NCI-H1105 treated with DMSO at 0.1 percent for 48 hours (cell line): ENCODE results near the gene MAP4K3.
"Not testable (repeated sequence)": the region's sequence is repeated elsewhere in the genome, so short reads cannot be mapped to it uniquely, and the experiment has no call there.

Experiments used
- DNase-seq: peaks from one replicate; lab custom pipeline; 2025; lab: John Stamatoyannopoulos, UW

MAP4K3 gene

DNA sequence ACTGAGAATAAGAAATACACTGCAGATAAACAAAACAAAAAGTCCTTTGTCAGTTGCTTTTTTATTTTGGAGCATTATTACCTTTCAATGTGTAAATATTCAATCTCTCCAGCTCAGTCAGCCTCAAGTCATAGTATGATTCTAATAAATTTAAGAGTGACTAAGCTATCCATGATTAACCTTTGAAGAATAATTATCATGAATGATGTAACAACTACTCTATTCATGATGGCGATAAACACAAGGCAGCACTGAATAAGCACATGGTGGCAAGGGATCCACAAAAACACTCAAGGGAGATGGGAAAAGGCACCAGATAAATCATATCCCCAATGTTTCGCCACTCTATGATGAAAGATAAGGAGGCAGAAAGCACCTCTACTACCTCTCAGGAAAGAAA lies 67.0 kb downstream of the MAP4K3 start:
- no peak for DNase-seq

- no peak for DNase-seq
Observed at GRCh38 chr2:39368846-39369245, 68.2 kb downstream of the MAP4K3 start.

- DNase-seq: no peak
Observed at GRCh38 chr2:39368376-39368775, 68.7 kb downstream of the MAP4K3 start.

GRCh38 chr2:39362595-39362994 lies 74.5 kb downstream of the MAP4K3 start:
- no peak for DNase-seq

DNA sequence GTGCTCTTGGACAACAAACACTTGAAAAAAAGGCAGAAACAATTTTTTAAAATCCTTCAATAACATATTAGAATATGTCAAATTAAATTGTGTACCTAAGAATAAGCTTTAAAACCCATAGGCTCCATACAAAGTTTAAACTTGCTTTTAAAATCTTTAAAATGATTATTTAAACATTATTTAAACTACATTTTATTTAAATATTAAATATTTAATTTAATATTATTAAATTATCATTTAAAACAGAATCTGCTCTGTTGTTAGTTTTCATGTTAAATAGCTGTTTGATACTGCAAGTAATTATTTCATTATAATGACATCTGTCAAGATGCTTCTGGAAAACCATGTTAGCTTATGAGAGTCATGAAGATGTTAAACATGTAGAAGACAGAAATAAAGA lies 75.6 kb downstream of the MAP4K3 start:
- DNase-seq: no peak

- not testable (repeated sequence) for DNase-seq
Observed at GRCh38 chr2:39360342-39360741, 76.7 kb downstream of the MAP4K3 start.

- no peak for DNase-seq
Observed at GRCh38 chr2:39359453-39360038, 77.5 kb downstream of the MAP4K3 start.

DNA sequence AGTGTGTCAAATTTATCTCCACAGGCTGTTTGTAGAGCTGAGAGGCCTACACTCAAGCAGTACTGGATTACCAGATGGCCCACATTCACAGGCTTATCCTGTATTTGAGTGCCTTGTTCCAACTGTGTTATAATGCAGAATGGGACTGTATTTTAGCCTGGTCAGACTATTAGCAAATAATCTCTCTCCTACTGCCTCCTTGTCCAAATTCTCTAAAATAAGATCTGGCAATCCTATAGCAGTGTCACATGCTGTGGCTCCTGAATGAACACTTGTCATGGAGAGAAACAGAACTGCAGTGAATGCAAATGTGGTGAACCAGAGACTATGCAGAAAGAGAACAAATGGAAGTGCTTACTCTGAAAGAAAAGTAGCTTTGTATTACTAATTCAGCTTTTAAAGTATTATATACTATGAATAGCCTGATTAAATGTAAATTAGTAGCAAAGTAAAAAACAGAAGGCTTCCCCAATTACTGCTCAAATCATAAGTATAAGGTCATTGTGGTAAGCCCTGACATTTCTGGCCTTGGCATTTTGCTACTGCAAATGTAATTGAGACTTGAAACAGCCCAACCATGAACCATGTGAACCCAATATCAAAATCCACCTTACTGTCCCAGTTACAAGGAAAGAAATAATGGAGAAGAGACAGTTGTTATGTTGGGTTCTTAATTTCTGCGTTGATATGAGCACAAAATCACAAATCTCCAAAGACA lies 80.0 kb downstream of the MAP4K3 start:
- no peak for DNase-seq

- no peak for DNase-seq
Observed at GRCh38 chr2:39350658-39351057, 86.4 kb downstream of the MAP4K3 start.

DNA sequence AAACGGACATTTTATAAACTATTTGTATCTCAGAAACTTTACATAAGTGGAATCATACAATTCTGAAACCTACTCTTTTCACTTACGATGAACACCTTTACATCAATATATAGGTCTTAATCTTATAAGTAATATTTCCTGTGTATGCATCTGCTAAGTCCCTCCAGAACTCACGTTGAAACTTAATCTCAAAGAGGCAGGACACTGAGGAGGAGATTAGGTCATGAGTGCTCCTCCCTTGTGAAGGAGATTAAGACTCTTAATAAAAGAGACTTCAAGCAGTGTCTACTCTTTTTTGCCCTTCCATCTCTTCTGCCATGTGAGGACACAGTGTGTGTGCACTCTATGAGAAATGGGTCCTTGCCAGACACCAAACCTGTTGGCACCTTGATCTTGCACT lies 98.6 kb downstream of the MAP4K3 start:
- DNase-seq: no peak

DNA sequence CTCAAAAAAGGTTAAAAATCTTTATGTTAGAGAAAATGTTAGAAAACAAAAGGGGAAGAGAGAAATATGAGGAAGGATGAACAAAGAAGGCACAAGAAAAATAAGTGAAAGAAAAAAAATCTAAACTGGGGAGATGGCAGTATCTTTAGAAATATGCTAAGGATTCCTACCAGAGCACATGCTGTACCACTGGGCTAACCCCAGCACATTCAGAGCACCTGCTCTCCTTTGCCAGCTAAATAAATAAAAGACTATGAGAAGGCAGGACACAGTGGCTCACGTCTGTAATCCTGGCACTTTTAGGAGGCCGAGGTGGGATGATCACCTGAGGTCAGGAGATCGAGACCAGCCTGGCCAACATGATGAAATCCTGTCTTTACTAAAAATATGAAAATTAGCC lies 101.2 kb downstream of the MAP4K3 start:
- no peak for DNase-seq

- DNase-seq: no peak
Observed at GRCh38 chr2:39334978-39335377, 102.1 kb downstream of the MAP4K3 start.

- no peak for DNase-seq
Observed at GRCh38 chr2:39334529-39334928, 102.6 kb downstream of the MAP4K3 start.

- no peak for DNase-seq
Observed at GRCh38 chr2:39326644-39327043, 110.4 kb downstream of the MAP4K3 start.

DNA sequence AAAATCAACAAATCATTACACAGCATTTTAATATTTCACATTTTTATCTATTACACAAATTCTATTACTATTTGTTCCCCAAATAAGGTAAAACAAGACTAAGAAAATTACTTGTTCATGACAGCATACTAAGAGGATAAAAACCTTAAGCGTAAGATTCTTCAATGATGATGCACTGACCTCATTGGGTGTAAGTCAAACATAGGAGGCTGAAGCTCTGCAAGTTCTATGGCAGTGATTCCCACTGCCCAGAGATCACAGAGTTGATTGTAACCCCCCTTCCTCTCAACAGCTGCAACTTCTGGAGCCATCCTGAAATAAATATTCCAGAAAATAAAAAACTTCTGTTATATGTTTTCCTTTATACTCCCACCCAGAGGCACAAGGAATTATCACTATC lies 111.1 kb downstream of the MAP4K3 start:
- no peak for DNase-seq

DNA sequence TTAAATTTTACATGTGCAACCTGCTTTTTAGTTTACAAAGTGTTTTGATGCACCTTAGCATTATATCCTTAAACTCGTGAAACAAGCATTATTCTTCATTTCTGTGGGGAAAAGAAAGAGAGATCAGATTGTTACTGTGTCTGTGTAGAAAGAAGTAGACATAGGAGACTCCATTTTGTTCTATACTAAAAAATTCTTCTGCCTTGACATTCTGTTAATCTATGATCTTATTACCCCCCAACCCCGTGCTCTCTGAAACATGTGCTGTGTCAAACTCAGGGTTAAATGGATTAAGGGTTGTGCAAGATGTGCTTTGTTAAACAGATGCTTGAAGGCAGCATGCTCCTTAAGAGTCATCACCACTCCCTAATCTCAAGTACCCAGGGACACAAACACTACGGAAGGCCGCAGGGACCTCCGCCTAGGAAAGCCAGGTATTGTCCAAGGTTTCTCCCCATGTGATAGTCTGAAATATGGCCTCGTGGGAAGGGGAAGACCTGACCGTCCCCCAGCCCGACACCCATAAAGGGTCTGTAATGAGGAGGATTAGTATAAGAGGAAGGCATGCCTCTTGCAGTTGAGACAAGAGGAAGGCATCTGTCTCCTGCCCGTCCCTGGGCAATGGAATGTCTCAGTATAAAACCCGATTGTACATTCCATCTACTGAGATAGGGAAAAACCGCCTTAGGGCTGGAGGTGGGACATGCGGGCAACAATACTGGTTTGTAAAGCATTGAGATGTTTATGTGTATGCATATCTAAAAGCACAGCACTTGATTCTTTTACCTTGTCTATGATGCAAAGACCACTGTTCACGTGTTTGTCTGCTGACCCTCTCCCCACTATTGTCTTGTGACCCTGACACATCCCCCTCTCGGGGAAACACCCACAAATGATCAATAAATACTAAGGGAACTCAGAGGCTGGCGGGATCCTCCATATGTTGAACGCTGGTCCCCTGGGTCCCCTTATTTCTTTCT lies 115.7 kb downstream of the MAP4K3 start:
- DNase-seq: not testable (repeated sequence)

DNA sequence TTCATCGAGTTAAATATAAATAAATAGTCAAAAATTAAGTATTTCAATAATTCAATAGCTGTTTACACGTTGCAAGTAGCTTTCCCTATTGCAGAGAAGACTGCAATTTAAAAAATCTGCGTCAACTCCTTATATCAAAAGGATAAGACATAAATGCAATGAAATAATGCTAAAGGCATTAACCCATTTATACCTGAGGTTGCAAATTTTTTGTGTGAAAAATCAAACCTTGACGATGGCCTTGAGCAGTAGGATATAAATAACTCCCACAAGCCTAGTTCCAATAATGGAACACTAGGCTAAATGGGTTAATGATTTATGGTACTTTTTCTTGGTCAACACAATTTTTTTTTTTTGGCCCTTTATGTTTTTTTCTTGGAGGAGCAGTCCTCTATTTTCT lies 116.9 kb downstream of the MAP4K3 start:
- no peak for DNase-seq

GRCh38 chr2:39313575-39313974 lies 123.5 kb downstream of the MAP4K3 start:
- DNase-seq: no peak

- no peak for DNase-seq
Observed at GRCh38 chr2:39311469-39311868, 125.6 kb downstream of the MAP4K3 start.

GRCh38 chr2:39308778-39309177 lies 128.3 kb downstream of the MAP4K3 start:
- no peak for DNase-seq

- DNase-seq: no peak
Observed at GRCh38 chr2:39306626-39307025, 130.5 kb downstream of the MAP4K3 start.

DNA sequence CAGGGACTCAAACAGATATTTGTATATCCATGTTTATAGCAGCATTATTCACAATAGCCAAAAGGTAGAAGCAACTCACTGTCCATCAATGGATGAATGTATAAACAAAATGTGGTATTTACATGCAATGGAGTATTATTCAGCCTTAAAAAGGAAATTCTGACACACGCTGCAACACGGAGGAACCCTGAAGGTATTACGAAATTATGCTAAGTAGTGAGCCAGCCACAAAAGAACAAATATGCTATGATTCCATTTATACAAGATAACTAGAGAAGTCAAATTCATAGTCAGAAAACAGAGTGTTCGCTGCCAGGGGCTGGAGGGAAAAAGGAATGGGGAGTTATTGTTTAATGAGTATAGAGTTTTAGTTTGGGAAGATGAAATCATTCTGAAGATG lies 132.4 kb downstream of the MAP4K3 start:
- no peak for DNase-seq

DNA sequence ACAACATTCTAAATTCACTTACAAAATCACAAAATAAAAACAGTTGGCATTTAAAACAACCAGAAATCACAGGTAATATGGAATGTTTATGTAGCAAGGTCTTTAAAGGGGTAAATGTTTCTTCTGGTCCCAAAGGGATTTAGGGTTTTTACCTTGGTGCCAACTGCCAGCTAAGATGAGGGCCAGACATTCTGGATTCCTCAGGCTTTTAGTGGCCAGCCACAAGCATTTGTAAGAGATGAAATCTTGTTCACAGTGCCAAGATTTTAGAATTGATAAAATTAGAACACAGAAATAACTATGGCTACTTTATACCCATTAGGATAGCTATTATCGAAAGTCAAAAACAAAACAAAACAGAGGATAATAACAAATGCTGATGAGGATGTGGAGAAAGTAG lies 132.9 kb downstream of the MAP4K3 start:
- no peak for DNase-seq
